ENCODE data around the gene SIRT1.
"Not testable (repeated sequence)": the region's sequence is repeated elsewhere in the genome, so short reads cannot be mapped to it uniquely, and the experiment has no call there.

SIRT1 gene

DNA sequence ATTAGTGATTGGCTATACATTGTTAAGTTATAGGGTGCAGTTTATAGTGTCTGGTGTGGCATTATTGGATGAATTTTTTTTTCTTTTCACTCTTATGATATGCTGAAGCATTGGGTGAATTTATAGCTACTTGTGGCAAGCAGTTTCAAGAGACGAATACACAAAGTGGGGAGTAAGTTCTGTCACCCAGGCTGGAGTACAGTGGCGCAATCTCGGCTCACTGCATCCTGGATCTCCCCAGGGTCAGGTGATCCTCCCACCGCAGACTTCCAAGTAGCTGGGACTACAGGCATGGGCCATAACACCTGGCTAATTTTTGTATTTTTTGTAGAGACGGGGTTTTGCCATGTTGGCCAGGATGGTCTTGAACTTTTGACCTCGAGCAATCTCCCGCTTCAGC is 6.3 kb upstream of the SIRT1 start:
- FAIRE-seq = no peak

DNA sequence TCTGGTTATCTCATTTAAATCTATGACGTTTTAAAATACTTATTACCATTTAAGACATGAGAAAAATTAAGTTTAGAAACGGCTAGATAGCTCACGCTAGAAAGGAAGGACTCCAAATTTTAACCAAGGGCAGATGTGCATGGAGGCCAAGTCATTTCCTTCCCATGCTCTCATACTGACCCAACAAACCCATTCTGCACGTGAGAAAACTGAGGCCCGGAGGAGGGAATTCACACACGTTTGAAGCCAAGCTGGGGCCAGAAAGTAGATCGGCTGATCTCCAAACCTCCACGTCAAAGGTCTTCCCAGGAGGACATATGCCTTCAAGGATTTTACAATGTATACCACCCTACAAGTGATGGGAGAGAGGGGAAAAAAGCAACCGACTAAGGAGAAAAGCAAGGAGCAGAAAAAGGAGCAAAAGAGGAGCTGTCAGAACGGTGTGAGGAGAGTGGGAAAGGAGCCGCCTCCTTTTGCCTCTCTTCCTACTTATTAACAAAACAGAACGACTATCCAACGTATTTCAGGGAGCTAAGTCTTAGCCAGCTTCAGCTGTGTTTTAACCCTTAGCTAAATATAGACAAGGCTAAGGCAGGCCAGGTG is 645 bp upstream of the SIRT1 start:
- FAIRE-seq = no peak

DNA sequence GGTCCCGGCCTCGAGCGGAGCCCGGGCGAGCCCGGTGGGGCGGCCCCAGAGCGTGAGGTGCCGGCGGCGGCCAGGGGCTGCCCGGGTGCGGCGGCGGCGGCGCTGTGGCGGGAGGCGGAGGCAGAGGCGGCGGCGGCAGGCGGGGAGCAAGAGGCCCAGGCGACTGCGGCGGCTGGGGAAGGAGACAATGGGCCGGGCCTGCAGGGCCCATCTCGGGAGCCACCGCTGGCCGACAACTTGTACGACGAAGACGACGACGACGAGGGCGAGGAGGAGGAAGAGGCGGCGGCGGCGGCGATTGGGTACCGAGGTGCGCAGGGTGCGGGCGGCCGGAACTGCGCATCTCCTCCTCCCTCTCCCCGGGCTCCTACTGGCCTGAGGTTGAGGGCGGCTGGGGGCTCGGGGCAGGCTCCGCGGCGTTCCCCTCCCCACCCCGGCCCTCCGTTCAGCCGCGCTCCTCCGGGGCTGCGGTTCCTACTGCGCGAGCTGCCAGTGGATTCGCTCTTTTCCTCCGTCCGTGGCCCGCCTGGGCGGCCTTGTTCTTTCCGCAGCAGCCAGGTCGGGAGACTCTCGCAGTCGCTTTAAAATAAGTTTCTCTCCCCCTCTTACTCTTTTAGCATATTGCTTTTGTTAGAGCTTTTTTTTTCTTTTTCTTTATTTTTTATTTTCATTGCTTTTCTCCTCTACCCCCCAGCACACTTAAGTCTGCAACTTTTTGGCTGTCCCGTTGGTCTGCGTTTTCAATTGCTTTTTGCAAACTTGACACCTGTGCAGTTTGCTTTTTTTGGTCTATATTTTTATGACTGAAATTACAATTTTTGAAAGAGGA is 600 bp downstream of the SIRT1 start:
- FAIRE-seq = no peak

DNA sequence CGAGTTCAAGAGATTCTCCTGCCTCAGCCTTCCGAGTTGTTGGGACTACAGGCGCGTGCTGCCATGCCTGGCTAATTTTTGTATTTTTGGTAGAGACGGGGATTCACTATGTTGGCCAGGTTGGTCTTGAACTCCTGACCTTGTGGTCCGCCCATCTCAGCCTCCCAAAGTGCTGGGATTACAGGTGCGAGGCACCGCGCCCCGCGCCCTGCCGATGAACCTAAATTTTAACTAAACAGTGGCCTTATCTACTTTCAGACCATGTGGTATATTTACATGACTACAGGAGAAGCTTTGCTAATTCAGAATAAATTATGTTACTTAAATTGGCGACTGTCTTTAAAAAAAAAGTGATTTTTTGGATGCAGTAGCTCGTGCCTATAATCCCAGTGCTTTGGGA is 9.2 kb downstream of the SIRT1 start:
- no peak for FAIRE-seq

DNA sequence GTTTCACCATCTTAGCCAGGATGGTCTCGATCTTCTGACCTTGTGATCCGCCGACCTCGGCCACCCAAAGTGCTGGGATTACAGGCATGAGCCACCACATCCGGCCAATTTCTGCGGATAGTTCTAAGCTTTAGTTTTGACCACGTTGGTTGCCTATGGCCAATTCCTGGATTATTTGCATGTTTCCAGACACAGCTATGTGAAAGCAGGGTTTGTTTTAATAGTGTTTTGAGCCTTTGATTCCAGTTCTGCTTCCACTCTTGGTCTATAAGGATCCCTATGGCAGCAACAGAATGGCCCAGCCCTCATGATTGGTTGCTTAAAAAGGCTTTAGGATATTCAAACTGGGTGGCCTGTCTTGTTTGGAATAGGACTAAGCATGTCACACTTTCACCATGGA is 19.1 kb downstream of the SIRT1 start:
- FAIRE-seq = no peak

DNA sequence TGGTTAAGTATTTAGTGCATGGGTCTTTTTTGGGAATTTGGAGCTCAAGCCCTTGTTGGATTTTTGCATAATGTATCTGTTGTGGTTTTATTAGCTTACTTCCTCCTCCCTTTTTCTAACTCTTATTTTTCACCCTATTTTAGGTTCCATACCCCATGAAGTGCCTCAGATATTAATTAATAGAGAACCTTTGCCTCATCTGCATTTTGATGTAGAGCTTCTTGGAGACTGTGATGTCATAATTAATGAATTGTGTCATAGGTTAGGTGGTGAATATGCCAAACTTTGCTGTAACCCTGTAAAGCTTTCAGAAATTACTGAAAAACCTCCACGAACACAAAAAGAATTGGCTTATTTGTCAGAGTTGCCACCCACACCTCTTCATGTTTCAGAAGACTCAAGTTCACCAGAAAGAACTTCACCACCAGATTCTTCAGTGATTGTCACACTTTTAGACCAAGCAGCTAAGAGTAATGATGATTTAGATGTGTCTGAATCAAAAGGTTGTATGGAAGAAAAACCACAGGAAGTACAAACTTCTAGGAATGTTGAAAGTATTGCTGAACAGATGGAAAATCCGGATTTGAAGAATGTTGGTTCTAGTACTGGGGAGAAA is 28.0 kb downstream of the SIRT1 start:
- FAIRE-seq = no peak

DNA sequence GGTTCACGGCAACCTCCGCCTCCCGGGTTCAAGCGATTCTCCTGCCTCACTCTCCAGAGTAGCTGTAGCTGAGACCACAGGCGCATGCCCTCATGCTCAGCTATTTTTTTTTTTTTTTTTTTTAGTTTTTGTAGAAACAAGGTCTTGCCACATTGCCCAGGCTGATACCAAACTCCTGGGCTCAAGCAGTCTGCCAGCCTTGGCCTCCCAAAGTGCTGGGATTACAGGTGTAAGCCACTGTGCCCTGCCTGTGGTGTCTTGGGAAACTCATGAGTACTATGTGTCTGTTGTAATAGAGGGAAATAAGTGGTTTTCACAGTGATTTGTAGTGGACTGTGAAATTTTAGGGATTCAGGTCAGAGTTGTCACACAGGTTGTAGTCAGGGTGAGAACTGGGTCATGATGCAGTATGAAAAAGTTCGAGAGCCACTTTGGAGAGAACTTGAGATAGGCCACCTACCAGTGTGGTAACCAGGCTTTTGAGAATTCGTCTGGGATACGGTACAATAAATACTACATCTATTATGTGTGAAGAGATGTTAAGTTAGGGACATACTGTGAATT is 30.4 kb downstream of the SIRT1 start:
- FAIRE-seq = no peak

DNA sequence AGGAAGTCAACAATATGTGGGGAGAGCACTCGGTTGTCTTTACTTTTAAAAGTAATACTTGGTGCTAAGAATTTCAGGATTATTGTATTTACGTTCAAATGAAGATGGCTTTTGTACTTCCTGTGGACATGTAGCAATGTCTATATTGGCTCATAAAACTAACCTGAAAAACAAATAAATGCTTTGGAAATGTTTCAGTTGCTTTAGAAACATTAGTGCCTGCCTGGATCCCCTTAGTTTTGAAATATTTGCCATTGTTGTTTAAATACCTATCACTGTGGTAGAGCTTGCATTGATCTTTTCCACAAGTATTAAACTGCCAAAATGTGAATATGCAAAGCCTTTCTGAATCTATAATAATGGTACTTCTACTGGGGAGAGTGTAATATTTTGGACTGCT is 32.7 kb downstream of the SIRT1 start:
- no peak for FAIRE-seq

DNA sequence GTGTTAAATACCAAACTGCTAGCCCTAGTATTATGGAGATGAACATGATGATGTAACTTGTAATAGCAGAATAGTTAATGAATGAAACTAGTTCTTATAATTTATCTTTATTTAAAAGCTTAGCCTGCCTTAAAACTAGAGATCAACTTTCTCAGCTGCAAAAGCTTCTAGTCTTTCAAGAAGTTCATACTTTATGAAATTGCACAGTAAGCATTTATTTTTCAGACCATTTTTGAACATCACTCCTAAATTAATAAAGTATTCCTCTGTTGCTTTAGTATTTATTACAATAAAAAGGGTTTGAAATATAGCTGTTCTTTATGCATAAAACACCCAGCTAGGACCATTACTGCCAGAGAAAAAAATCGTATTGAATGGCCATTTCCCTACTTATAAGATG is 33.2 kb downstream of the SIRT1 start:
- FAIRE-seq = no peak

DNA sequence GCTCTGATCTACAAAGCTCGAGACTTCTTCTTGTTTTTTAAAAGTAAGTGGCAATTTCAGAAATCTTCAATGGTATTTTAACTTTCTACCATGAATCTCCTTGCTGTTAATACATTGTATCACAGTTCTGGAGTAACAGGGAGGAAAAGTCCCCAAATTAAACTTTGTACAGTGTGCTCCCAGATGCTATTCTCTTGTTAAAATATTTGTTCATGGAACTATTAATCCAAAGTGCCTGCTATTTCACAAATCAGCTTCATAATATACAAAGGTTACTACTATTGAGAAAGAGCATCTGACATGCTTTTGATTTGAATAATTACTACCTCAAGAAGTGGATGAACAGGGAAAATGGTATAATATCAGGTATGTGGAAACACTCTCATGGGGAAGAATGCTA is 36.6 kb downstream of the SIRT1 start:
- FAIRE-seq = no peak

DNA sequence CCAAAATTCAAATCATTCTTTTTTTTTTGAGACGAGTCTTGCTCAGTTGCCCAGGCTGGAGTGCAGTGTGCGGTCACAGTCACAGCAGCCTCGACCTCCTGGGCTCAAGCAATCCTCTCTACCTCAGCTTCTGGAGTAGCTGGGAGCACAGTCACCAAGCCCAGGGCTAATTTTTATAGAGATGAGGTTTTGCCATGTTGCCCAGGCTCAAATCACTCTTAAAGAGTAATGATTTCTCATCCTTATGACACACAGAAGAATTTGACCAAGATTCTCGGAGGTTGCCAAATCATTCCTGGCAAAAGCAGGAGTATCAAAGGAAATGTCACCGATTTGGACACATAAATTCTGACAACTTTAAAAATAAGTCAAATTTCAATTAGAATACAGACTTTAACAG is 39.1 kb downstream of the SIRT1 start:
- FAIRE-seq = no peak

DNA sequence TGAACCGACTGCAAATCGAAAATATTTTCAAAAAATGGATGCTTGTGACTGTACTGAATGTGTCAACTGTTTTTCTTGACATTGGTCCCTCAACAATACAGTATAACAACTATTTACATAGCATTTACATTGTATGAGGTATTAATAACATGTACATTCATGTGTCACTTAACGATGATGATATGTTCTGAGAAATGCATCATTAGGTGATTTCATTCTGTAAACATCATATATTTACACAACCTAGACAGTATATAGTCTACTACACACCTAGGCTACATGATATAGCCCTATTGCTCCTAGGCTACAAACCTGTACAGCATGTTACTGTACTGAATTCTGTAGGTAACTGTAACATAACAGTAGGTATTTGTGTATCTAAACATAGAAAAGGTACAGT is 39.7 kb downstream of the SIRT1 start:
- no peak for FAIRE-seq

DNA sequence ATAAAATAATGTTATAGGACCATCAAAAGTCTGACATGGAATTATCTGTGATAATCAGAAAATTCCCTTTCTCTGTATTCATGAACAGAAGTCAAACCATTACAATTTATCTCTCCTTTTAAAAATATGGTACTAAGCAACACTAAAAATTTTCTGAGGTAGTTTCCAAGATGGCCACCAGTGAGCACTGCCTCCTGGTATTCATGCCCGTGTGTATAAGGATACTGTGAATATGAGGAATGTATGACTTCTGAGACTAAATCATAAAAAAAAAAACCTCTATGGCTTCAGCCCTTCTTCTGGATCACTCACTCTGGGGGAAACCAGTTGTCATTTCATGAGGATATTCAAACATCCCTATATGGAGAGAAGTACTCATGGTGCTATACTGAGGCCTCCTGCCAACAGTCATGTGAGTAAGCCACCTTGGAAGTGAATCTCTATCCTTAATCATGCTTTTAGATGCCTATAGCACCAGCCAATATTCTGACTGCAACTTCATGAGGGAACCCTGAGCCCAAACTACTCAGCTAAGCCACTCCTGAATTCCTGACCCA is 41.1 kb downstream of the SIRT1 start:
- FAIRE-seq = no peak

DNA sequence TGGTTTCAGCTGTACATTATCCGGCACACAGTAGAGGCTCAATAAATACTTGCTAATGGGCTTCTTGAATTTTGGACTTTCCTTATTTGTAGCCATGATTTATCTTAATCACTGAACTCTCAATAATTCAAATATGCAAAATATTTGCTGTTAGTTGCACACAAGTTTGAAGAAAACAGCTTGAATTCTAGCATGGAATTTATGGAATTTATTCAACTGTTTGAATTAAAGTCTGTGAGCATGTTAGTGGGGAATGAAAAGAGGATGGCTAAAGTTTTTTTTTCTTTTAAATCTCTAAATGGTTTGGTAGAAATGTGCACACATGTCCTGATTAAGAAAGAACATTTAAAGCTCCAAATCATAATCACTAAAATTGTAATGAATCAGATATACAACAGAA is 42.5 kb downstream of the SIRT1 start:
- FAIRE-seq = no peak

DNA sequence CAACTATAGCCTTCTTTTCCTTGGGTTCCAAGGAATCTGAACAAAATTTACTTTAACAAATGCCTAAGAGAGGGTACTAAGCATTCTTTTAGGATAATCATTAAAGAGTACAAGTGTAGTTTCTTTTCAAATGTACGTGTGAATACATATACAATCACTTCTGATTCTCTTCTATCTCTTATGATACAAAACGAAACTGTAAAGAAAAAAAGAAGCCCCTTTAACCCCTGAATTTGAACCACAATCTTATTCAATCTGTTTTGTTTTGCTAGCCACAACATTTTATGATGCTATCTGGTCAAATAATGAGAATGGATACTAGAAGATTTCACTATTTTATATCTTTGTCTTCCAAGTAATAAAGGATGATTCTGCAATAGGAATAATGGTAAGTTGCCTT is 48.7 kb downstream of the SIRT1 start:
- FAIRE-seq = no peak

DNA sequence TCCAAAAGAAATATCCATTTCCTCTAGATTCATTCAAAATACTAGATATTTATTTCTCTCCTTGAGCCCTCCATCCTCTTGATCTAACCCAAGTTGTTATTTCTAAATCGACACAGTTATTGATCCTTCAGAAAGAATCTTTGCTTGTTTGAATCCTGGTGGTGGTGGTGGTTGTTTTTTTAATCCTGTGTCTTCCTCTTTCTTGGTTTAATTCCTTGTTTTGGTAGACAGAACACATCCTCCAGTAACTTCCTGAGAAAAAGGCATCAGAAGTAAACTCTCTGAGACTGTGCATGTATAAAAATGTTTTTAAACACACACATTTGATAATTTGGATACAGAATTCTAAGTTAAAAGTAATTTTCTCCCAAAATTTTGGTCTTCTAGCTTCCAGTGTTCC is 49.9 kb downstream of the SIRT1 start:
- no peak for FAIRE-seq

DNA sequence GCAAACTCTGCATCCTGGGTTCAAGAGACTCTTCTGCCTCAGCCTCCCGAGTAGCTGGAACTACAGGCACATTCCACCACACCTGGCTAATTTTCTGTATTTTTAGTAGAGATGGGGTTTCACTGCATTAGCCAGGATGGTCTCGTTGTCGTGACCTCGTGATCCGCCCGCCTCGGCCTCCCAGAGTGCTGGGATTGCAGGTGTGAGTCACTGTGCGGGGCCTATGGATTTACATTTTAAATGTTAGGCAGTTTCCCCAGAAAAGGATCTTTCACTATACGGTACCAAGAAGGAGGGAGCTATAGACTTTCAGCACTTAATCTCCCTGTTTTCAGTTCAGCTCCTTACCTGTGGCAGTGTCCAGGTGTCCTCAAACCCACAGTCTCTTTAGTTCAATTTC is 50.8 kb downstream of the SIRT1 start:
- no peak for FAIRE-seq

DNA sequence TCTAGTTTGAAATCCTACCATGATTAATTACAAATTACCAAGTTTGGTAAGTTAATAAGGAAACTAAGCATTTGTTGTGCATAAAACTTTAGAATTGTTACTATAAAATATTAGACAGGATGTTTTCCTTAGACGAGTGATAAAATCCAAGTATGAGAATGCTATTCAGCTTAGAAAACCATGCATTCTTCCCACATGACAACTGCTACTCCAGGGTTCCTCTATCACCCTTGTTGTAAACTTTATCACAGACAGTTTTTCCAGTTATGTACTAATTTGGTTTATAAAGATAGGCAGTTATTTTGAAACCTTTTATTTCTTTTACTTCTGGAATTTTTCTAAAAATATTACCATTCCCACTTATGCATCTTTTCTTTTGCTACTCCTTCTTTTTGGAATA is 52.0 kb downstream of the SIRT1 start:
- FAIRE-seq = no peak

DNA sequence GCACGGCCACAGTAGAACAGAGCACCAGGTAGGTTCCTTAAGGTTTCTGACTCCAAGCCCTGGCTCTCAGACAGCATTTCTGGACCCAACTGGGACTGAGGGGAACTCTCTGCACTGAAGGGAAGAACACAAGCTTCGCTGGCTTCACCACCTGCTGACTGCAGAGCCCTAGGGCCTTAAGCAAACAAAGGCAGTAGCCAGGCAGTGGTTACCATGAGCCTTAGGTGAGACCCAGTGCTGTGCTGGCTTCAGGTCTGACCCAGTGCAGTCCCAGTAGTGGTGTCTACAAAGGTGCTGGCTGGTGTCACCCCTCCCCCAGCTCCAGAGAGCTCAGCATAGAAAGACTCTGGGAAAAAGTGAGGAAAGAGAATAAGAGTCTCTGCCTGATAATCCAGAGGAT is 59.5 kb downstream of the SIRT1 start:
- no peak for FAIRE-seq

DNA sequence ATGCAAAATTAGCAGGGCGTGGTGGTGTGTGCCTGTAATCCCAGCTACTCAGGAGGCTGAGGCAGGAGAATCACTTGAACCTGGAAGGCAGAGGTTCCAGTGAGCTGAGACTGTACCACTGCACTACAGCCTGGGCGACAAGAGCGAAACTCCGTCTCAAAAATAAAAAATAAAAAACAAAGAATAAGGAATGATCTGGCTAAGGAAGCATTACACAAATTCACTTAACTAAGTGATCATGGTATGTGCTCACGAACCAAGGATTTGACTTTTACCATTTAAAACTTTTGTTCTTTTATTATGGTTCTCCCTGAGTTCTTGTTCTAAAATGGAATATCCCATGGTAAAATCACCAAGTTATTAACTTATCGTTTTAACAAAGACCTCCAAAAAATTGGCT is 71.2 kb downstream of the SIRT1 start:
- FAIRE-seq = no peak

DNA sequence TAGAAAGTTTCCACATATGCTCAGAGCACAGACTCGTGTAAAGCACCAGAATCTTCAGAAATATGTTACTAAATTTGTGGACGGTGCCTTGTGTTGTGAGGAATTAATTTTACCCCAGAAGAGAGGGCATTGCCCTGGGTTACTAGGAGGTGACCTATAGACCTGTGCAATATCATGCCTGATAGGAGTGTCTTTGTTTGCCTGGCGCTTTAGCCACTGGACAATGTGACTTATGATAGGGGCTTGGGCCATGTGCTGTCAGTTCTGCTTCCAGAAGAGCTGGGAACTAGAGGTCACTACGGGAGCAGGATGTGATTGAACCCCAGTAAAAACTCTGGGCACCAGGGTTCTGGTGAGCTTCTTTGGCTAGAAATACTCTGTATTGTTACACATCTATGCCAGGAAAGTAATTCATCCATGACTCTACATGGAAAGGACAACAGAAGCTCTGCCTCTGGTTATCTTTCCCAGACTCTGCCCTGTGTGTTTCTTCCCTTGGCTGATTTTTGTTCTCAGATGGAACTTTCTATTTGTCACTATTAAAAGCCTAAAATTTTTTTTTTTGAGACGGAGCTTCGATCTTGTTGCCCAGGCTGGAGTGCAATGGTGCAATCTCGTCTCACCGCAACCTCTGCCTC is 75.5 kb downstream of the SIRT1 start:
- FAIRE-seq = no peak

DNA sequence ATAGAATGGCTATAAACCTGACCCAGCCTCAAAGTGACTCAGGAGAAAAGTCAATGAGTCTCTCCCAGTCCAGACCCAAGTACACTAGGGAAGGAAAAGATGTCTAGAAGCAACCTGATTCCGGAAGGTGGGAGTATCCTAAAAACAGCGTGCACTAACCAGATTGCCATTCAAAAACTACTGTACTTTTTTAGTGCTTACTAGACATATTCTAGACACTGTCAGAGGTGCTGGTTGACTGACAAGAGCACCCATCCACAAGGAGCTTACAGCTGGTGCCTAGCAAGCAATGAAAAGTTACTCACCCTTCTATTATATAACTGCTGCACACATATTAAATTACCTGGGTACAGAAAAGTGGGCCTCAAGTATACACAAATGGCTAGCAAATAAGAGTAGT is 81.0 kb downstream of the SIRT1 start:
- FAIRE-seq = no peak

DNA sequence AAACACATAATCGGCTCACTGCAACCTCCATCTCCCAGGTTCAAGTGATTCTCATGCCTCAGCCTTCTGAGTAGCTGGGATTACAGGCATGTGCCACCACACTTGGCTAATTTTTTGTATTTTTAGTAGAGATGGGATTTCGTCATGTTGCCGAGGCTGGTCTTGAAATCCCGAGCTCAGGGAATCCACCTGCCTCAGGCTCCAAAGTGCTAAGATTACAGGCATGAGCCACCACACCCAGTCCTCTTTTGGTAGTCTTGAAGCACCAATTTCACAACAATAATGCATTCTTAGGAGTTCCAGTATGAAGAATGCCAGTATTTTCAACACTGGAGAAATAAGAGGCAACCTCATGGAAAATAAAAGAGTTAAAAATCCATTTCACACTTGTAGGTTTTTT is 81.6 kb downstream of the SIRT1 start:
- FAIRE-seq = not testable (repeated sequence)

Measured in A204.1 (cell line).